ENCODE data around the gene TSHZ2.

The TSHZ2 gene

DNA sequence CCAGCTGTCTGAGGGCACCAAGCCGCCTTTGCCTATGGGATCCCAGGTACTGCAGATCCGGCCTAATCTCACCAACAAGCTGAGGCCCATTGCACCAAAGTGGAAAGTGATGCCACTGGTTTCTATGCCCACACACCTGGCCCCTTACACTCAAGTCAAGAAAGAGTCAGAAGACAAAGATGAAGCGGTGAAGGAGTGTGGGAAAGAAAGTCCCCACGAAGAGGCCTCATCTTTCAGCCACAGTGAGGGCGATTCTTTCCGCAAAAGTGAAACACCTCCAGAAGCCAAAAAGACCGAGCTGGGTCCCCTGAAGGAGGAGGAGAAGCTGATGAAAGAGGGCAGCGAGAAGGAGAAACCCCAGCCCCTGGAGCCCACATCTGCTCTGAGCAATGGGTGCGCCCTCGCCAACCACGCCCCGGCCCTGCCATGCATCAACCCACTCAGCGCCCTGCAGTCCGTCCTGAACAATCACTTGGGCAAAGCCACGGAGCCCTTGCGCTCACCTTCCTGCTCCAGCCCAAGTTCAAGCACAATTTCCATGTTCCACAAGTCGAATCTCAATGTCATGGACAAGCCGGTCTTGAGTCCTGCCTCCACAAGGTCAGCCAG lies 283.0 kb downstream of the TSHZ2 start:
- no peaks in the 10 kb centered on the region for H3K4me1 ChIP-seq (ENCODE audit: control insufficient read depth in 5 of 5, insufficient read depth in 5 of 5, low read length in 5 of 5)
- no peaks in the 10 kb centered on the region for H3K9me3 ChIP-seq (ENCODE audit: control insufficient read depth in 5 of 5, low read length in 5 of 5)
- no peaks in the 10 kb centered on the region for H3K27me3 ChIP-seq (ENCODE audit: control insufficient read depth in 5 of 5, insufficient read depth in 4 of 5, low read length in 5 of 5)
- peaks cover 0 to 22% (median 20%) of the 10 kb centered on the region in 5 donors for H3K36me3 ChIP-seq (ENCODE audit: control insufficient read depth in 5 of 5, insufficient read depth in 5 of 5, low read length in 5 of 5)
- H3K4me3 ChIP-seq (ENCODE audit: low read depth in 1 of 5, low read length in 5 of 5) = no peak overlapping the region
- H3K27ac ChIP-seq (ENCODE audit: low read depth, low read length) = no peak overlapping the region
- H3K9ac ChIP-seq (ENCODE audit: low read length in 5 of 5) = no peak overlapping the region

- Histone ChIP-seq H3K4me3 (ENCODE audit: low read depth in 1 of 5, low read length in 5 of 5) (no peak overlapping the region), H3K9ac (ENCODE audit: low read length in 5 of 5) (no peak overlapping the region), H3K4me1 (ENCODE audit: control insufficient read depth in 5 of 5, insufficient read depth in 5 of 5, low read length in 5 of 5) (peaks cover 0 to 9% (median 0%) of the 10 kb centered on the region in 5 donors), H3K9me3 (ENCODE audit: control insufficient read depth in 5 of 5, low read length in 5 of 5) (no peaks in the 10 kb centered on the region), H3K27me3 (ENCODE audit: control insufficient read depth in 5 of 5, insufficient read depth in 4 of 5, low read length in 5 of 5) (no peaks in the 10 kb centered on the region), H3K36me3 (ENCODE audit: control insufficient read depth in 5 of 5, insufficient read depth in 5 of 5, low read length in 5 of 5) (peaks cover 0 to 17% (median 16%) of the 10 kb centered on the region in 5 donors), H3K27ac (ENCODE audit: low read depth, low read length) (no peak overlapping the region)
Measured at GRCh38 chr20:53258741-53259140, 286.6 kb downstream of the TSHZ2 start.

GRCh38 chr20:53260168-53260567 lies 288.0 kb downstream of the TSHZ2 start:
- H3K9ac ChIP-seq (ENCODE audit: low read length in 5 of 5) = no peak overlapping the region
- no peaks in the 10 kb centered on the region for H3K27me3 ChIP-seq (ENCODE audit: control insufficient read depth in 5 of 5, insufficient read depth in 4 of 5, low read length in 5 of 5)
- H3K4me1 ChIP-seq (ENCODE audit: control insufficient read depth in 5 of 5, insufficient read depth in 5 of 5, low read length in 5 of 5) = peaks cover 0 to 9% (median 4%) of the 10 kb centered on the region in 5 donors
- no peak overlapping the region for H3K4me3 ChIP-seq (ENCODE audit: low read depth in 1 of 5, low read length in 5 of 5)
- H3K27ac ChIP-seq (ENCODE audit: low read depth, low read length) = no peak overlapping the region
- H3K36me3 ChIP-seq (ENCODE audit: control insufficient read depth in 5 of 5, insufficient read depth in 5 of 5, low read length in 5 of 5) = peaks cover 0 to 4% (median 3%) of the 10 kb centered on the region in 5 donors
- no peaks in the 10 kb centered on the region for H3K9me3 ChIP-seq (ENCODE audit: control insufficient read depth in 5 of 5, low read length in 5 of 5)

DNA sequence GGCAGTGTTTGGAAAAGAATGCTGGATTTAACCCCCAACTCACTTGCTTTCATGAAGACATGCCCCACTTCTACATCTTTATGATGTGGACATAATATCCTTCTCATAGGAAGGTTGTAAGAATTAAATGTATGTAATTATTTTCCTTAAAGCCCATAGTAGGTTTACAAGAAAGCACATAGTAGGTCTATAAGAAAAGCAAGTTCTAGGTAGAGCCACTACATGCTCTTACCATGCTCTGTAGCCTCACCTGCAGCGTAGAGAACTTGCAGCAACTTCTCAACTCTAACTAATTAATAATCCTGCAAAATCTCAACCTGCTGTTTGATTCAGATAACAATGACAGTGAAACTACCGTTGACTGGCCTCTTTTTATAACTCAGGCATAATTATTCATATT lies 288.4 kb downstream of the TSHZ2 start:
- H3K36me3 ChIP-seq (ENCODE audit: control insufficient read depth in 5 of 5, insufficient read depth in 5 of 5, low read length in 5 of 5) = peaks cover 0 to 3% (median 2%) of the 10 kb centered on the region in 5 donors
- no peak overlapping the region for H3K27ac ChIP-seq (ENCODE audit: low read depth, low read length)
- H3K27me3 ChIP-seq (ENCODE audit: control insufficient read depth in 5 of 5, insufficient read depth in 4 of 5, low read length in 5 of 5) = no peaks in the 10 kb centered on the region
- H3K4me3 ChIP-seq (ENCODE audit: low read depth in 1 of 5, low read length in 5 of 5) = no peak overlapping the region
- peaks cover 0 to 9% (median 4%) of the 10 kb centered on the region in 5 donors for H3K4me1 ChIP-seq (ENCODE audit: control insufficient read depth in 5 of 5, insufficient read depth in 5 of 5, low read length in 5 of 5)
- H3K9me3 ChIP-seq (ENCODE audit: control insufficient read depth in 5 of 5, low read length in 5 of 5) = no peaks in the 10 kb centered on the region
- no peak overlapping the region for H3K9ac ChIP-seq (ENCODE audit: low read length in 5 of 5)

- peaks cover 0 to 9% (median 4%) of the 10 kb centered on the region in 5 donors for H3K4me1 ChIP-seq (ENCODE audit: control insufficient read depth in 5 of 5, insufficient read depth in 5 of 5, low read length in 5 of 5)
- H3K36me3 ChIP-seq (ENCODE audit: control insufficient read depth in 5 of 5, insufficient read depth in 5 of 5, low read length in 5 of 5) = peaks cover 0 to 2% (median 0%) of the 10 kb centered on the region in 5 donors
- no peaks in the 10 kb centered on the region for H3K9me3 ChIP-seq (ENCODE audit: control insufficient read depth in 5 of 5, low read length in 5 of 5)
- no peak overlapping the region for H3K27ac ChIP-seq (ENCODE audit: low read depth, low read length)
- no peaks in the 10 kb centered on the region for H3K27me3 ChIP-seq (ENCODE audit: control insufficient read depth in 5 of 5, insufficient read depth in 4 of 5, low read length in 5 of 5)
- H3K4me3 ChIP-seq (ENCODE audit: low read depth in 1 of 5, low read length in 5 of 5) = no peak overlapping the region
- no peak overlapping the region for H3K9ac ChIP-seq (ENCODE audit: low read length in 5 of 5)
Measured at GRCh38 chr20:53262365-53262764, 290.2 kb downstream of the TSHZ2 start.

- Histone ChIP-seq H3K9me3 (ENCODE audit: control insufficient read depth in 5 of 5, low read length in 5 of 5) (no peaks in the 10 kb centered on the region), H3K27me3 (ENCODE audit: control insufficient read depth in 5 of 5, insufficient read depth in 4 of 5, low read length in 5 of 5) (no peaks in the 10 kb centered on the region), H3K27ac (ENCODE audit: low read depth, low read length) (no peak overlapping the region), H3K36me3 (ENCODE audit: control insufficient read depth in 5 of 5, insufficient read depth in 5 of 5, low read length in 5 of 5) (no peaks in the 10 kb centered on the region), H3K9ac (ENCODE audit: low read length in 5 of 5) (no peak overlapping the region), H3K4me3 (ENCODE audit: low read depth in 1 of 5, low read length in 5 of 5) (no peak overlapping the region), H3K4me1 (ENCODE audit: control insufficient read depth in 5 of 5, insufficient read depth in 5 of 5, low read length in 5 of 5) (peaks cover 0 to 9% (median 4%) of the 10 kb centered on the region in 5 donors)
Measured at GRCh38 chr20:53263554-53264438, 291.6 kb downstream of the TSHZ2 start.

GRCh38 chr20:53264604-53265003 lies 292.4 kb downstream of the TSHZ2 start:
- Histone ChIP-seq H3K27me3 (ENCODE audit: control insufficient read depth in 5 of 5, insufficient read depth in 4 of 5, low read length in 5 of 5) (no peaks in the 10 kb centered on the region), H3K4me3 (ENCODE audit: low read depth in 1 of 5, low read length in 5 of 5) (no peak overlapping the region), H3K9ac (ENCODE audit: low read length in 5 of 5) (no peak overlapping the region), H3K36me3 (ENCODE audit: control insufficient read depth in 5 of 5, insufficient read depth in 5 of 5, low read length in 5 of 5) (no peaks in the 10 kb centered on the region), H3K4me1 (ENCODE audit: control insufficient read depth in 5 of 5, insufficient read depth in 5 of 5, low read length in 5 of 5) (peaks cover 0 to 9% (median 4%) of the 10 kb centered on the region in 5 donors), H3K27ac (ENCODE audit: low read depth, low read length) (no peak overlapping the region), H3K9me3 (ENCODE audit: control insufficient read depth in 5 of 5, low read length in 5 of 5) (no peaks in the 10 kb centered on the region)

GRCh38 chr20:53265304-53265875 lies 293.2 kb downstream of the TSHZ2 start:
- no peaks in the 10 kb centered on the region for H3K9me3 ChIP-seq (ENCODE audit: control insufficient read depth in 5 of 5, low read length in 5 of 5)
- no peak overlapping the region for H3K27ac ChIP-seq (ENCODE audit: low read depth, low read length)
- peaks cover 0 to 9% (median 4%) of the 10 kb centered on the region in 5 donors for H3K4me1 ChIP-seq (ENCODE audit: control insufficient read depth in 5 of 5, insufficient read depth in 5 of 5, low read length in 5 of 5)
- no peaks in the 10 kb centered on the region for H3K27me3 ChIP-seq (ENCODE audit: control insufficient read depth in 5 of 5, insufficient read depth in 4 of 5, low read length in 5 of 5)
- no peak overlapping the region for H3K4me3 ChIP-seq (ENCODE audit: low read depth in 1 of 5, low read length in 5 of 5)
- H3K9ac ChIP-seq (ENCODE audit: low read length in 5 of 5) = no peak overlapping the region
- H3K36me3 ChIP-seq (ENCODE audit: control insufficient read depth in 5 of 5, insufficient read depth in 5 of 5, low read length in 5 of 5) = peaks cover 0 to 2% (median 0%) of the 10 kb centered on the region in 5 donors

DNA sequence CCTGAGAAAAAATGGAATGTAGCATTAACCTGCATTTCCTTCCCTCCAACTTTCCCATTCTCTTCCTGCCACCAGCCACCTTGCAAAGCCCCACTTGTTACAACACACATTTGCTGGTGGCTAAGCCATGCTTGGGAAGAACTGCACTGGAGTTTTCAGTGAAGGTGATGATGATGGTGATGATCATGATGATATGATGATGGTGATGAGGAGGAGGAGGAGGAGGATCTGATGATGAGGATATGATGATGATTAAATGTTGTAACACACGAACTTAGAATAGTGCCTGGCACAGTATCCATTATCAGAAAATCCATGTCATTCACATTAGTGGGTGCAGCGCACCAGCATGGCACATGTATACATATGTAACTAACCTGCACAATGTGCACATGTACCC lies 297.2 kb downstream of the TSHZ2 start:
- Histone ChIP-seq H3K4me3 (ENCODE audit: low read depth in 1 of 5, low read length in 5 of 5) (no peak overlapping the region), H3K36me3 (ENCODE audit: control insufficient read depth in 5 of 5, insufficient read depth in 5 of 5, low read length in 5 of 5) (peaks cover 0 to 2% (median 0%) of the 10 kb centered on the region in 5 donors), H3K27me3 (ENCODE audit: control insufficient read depth in 5 of 5, insufficient read depth in 4 of 5, low read length in 5 of 5) (no peaks in the 10 kb centered on the region), H3K4me1 (ENCODE audit: control insufficient read depth in 5 of 5, insufficient read depth in 5 of 5, low read length in 5 of 5) (peaks cover 0 to 6% (median 0%) of the 10 kb centered on the region in 5 donors), H3K27ac (ENCODE audit: low read depth, low read length) (no peak overlapping the region), H3K9ac (ENCODE audit: low read length in 5 of 5) (no peak overlapping the region), H3K9me3 (ENCODE audit: control insufficient read depth in 5 of 5, low read length in 5 of 5) (no peaks in the 10 kb centered on the region)
